GM13977 (cell line): ENCODE data around the gene SAE1.
"Not testable (repeated sequence)": the region's sequence is repeated elsewhere in the genome, so short reads cannot be mapped to it uniquely, and the experiment has no call there.

Experiments used
- DNase-seq: peaks from one replicate; pipeline ENCODE4 v3.0.0; 2012; ENCODE audit warnings: low spot score
- CTCF ChIP-seq: IDR thresholded peaks from 2 replicates; pipeline ENCODE4 v1.5.1; 2012; ENCODE audit warnings: mild to moderate bottlenecking, control low read depth; ENCODE audit not compliant: insufficient read depth; ENCODE audit errors: extremely low read depth, missing control alignments
- in situ Hi-C: fragments of 300-500 bp; cut with MboI; formaldehyde crosslinking; loops from one replicate; pipeline ENCODE4 v1.12.0; 2022; ENCODE audit warnings: low sequenced_read_pairs, low pct_unique_long_range_greater_than_20kb, mixed read lengths, inconsistent platforms; ENCODE audit not compliant: unreplicated experiment

The SAE1 gene

GRCh38 chr19:47097396-47098201 lies 33.0 kb upstream of the SAE1 start:
- no peak for DNase-seq
- in situ Hi-C loops = no loop called here
- no peak for TF ChIP-seq CTCF

DNA sequence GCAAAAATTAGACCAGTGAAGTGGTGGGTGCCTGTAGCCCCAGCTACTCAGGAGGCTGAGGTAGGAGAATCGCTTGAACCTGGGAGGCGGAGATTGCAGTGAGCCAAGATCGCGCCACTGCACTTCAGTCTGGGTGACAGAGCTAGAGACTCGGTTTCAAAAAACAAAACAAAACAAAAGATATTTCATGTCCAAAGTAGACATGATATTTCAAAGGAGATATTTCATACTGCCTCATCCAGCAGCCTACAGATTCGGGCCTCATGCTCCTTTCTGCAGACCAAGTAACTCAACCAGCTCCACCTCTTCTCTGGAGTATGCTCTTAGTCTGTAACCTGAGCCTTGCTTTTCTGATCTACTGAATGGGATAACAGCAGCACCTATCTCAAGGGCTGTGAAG lies 32.0 kb upstream of the SAE1 start:
- no peak for DNase-seq
- in situ Hi-C loops = no loop called here
- no peak for TF ChIP-seq CTCF

DNA sequence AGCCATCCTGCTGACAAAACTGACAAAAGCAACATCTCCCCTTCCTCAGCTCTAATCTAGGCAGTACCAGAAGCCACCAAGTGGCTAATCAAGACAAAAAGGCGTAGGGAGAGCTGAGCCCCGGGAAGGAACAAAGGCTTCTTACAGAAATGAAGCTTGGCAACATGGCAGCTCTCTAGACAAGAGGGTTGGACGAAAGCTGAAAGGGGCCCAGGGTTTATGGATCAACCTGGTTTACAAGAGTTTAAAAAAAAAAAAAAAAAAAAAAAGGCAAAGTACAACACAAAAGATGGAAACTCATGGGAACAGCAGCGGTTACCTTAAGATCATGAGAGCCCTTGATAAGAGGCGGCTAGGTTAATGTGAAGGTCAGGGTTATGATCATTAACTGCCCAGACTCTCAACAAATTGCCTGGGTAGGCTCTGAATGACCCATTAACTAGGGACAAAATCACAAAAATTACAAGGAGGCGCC lies 31.0 kb upstream of the SAE1 start:
- no peak for DNase-seq
- in situ Hi-C loops = no loop called here
- TF ChIP-seq CTCF = no peak

DNA sequence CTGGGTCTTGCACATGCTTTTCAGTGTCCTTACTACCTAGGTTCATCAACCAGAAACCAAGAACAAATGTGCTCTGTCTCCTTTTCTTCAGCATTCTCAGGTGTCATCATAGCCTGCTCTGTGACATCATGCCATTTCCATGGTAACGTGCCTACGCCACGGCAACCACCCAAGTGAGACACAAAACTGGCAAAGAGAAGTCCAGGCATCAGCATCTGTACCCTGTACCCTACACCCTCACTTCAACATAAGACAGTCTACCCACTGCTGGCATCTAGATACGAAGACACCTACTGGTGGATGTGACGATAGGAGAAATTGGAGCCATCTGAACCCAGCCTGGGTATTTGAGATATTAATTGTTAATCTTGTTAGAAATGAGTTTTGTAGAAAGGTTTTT lies 30.3 kb upstream of the SAE1 start:
- no peak for TF ChIP-seq CTCF
- DNase-seq = no peak
- in situ Hi-C loops = no loop called here

DNA sequence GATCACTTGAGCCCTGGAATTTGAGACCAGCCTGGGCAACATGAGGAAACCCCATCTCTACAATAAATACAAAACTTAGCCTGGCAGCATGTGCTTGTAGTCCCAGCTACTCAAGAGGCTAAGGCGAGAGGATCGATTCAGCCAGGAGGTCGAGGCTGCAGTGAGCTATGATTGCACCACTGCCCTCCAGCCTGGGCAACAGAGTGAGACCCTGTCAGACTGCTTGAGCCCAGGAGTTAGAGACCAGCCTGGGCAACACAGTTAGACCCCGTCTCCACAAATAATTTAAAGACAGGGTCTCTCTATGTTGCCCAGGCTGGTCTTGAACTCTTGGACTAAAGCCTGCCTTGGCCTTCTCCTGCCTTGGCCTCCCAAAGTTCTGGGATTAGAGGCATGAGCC lies 29.5 kb upstream of the SAE1 start:
- DNase-seq = not testable (repeated sequence)

DNA sequence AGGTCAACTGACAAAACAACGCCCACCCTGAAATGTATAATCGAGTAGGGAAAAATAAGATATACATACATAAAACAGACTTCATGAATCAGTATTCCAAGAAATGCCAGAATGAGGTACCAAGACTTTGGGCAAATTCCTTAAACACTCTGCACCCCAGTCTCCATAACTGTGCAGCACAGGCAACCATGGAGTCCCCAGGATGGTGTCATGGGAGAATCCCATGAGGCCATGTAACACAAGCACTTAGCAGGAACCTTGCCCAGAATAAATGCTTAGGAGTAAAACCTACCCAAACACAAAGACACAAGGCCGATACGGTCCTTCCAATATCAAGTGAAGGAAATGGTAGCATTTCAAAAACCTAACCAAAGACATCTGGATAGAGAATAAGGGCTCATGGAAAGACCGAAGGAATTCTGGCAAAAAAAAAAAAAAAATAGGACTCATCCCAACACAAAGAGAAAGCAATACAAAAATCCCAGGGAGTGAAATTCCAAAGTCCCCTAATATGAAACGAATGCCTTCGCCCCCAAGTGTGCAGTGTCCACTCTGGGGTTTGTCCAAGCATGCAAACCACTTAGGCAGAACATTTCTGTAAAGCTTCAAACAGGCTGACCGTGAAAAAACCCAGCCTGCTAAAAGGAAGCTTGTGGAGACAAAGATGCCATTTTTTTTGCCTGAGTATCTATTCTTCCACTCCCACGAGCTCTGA lies 28.1 kb upstream of the SAE1 start:
- no peak for DNase-seq
- in situ Hi-C loops = no loop called here
- TF ChIP-seq CTCF = no peak

More for the DNA sequence above, 29.5 kb upstream of the SAE1 start:
- in situ Hi-C loops = not testable (repeated sequence)

DNA sequence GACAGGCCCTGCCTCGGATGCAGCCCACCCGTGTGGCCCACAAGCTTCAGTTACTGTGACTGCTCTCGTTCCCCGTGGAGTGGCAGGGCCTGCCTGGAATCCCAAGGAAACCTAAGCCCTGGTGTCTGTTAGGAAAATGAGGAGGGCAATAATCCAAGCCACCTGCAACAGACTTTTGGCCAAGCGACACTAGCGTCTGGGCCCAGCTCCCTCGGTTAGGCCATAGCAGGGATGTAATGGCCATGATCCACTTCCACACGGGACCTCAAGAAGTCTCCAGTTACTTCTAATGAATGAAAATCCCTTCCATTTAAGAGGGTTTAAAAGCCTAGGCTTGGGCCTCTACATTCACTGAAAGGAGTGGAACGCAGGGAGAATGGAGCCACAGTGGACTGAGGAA lies 26.0 kb upstream of the SAE1 start:
- no peak for TF ChIP-seq CTCF
- in situ Hi-C loops = no loop called here

More for the DNA sequence above, 26.0 kb upstream of the SAE1 start:
- no peak for DNase-seq
